Hematopoietic multipotent progenitor cell treated with erythropoietin and hydrocortisone succinate and interleukin-3 and kit ligand, for 4 days (in vitro differentiated cells): ENCODE data around the gene CFTR.
"Not testable (repeated sequence)": the region's sequence is repeated elsewhere in the genome, so short reads cannot be mapped to it uniquely, and the experiment has no call there.

Experiments
- DNase-seq: peaks from one replicate; pipeline ENCODE4 v3.0.0-alpha.2; 2015

CFTR gene

GRCh38 chr7:117502331-117502730 is 22.5 kb downstream of the CFTR start:
- DNase-seq, result no peak

GRCh38 chr7:117505238-117505637 is 25.4 kb downstream of the CFTR start:
- DNase-seq, result no peak

- no peak for DNase-seq
Measured at GRCh38 chr7:117508676-117509075, 28.9 kb downstream of the CFTR start.

GRCh38 chr7:117517194-117517593 is 37.4 kb downstream of the CFTR start:
- DNase-seq, result not testable (repeated sequence)

- DNase-seq, result no peak
Measured at GRCh38 chr7:117530390-117530789, 50.6 kb downstream of the CFTR start.

GRCh38 chr7:117531595-117532244 is 51.9 kb downstream of the CFTR start:
- no peak for DNase-seq

GRCh38 chr7:117538053-117538452 is 58.2 kb downstream of the CFTR start:
- no peak for DNase-seq

GRCh38 chr7:117544061-117544460 is 64.2 kb downstream of the CFTR start:
- DNase-seq, result no peak

- DNase-seq, result no peak
Measured at GRCh38 chr7:117548035-117548434, 68.2 kb downstream of the CFTR start.

- DNase-seq, result no peak
Measured at GRCh38 chr7:117550625-117551024, 70.8 kb downstream of the CFTR start.

- no peak for DNase-seq
Measured at GRCh38 chr7:117552660-117553059, 72.8 kb downstream of the CFTR start.

GRCh38 chr7:117555260-117555659 is 75.4 kb downstream of the CFTR start:
- DNase-seq, result no peak

- no peak for DNase-seq
Measured at GRCh38 chr7:117559391-117559790, 79.6 kb downstream of the CFTR start.

- DNase-seq, result no peak
Measured at GRCh38 chr7:117560030-117560429, 80.2 kb downstream of the CFTR start.

GRCh38 chr7:117562759-117563158 is 82.9 kb downstream of the CFTR start:
- DNase-seq, result no peak

GRCh38 chr7:117564080-117564479 is 84.3 kb downstream of the CFTR start:
- DNase-seq, result no peak

- DNase-seq, result no peak
Measured at GRCh38 chr7:117564627-117565026, 84.8 kb downstream of the CFTR start.

GRCh38 chr7:117565226-117565625 is 85.4 kb downstream of the CFTR start:
- no peak for DNase-seq

- DNase-seq, result no peak
Measured at GRCh38 chr7:117567781-117568180, 88.0 kb downstream of the CFTR start.

GRCh38 chr7:117572856-117573620 is 93.2 kb downstream of the CFTR start:
- no peak for DNase-seq

- DNase-seq, result no peak
Measured at GRCh38 chr7:117581424-117581823, 101.6 kb downstream of the CFTR start.

- no peak for DNase-seq
Measured at GRCh38 chr7:117582219-117582704, 102.4 kb downstream of the CFTR start.

- DNase-seq, result no peak
Measured at GRCh38 chr7:117587931-117588330, 108.1 kb downstream of the CFTR start.

- DNase-seq, result no peak
Measured at GRCh38 chr7:117588352-117588794, 108.5 kb downstream of the CFTR start.
